ENCODE data around the gene PTRHD1. TPM values are rescaled to one million over a fixed set of nuclear protein-coding genes. Genes with fewer than 3 reads are reported as not detected.

The PTRHD1 gene
- total RNA-seq, 4 donors from 2014 or later, result 17.3 to 45.0 (median 37.3) TPM

DNA sequence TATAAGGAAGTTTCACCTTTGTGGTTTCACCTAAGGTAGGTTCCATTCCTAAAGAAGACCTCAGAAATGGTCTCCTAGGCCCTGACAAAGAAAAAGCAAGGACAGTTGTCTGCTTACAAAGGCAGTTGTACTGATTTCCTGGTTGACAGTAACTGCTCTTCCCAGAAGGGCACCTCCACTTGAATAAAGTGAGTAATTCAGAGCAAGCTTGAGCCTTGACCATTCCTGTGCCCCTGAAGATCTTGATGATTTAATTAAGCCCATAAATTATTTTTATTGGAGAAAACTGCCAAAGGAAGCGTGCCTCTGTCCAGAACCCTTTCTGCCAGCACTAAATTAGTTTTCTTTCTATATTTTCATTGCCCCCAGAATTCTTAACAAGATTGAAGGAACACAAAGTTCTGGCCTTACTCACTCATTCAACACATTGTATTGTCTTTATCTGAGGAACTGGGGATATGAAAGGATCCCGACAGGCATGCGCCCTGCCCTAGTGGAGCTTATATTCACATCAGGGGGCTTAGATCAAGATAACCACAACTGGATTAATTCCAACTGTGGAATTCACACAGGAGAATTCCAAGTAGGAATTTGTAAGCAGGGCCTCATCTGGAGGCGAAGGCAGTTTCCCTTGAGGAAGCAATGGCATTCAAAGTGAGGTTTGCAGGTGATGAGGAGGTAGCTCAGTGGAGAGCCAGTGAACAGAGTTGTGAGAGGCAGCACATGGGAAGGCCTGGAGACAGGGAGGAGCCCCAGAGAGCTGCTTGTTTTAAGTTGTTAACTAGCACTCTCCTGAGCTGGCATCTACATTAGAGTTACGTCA lies 21.2 kb downstream of the PTRHD1 start:
- DNase-seq (no peak), ATAC-seq (no peak)
- Histone ChIP-seq H3K27me3 (no peaks in the 10 kb centered on the region), H3K27ac (no peak overlapping the region), H3K36me3 (peaks cover 0 to 26% of the 10 kb centered on the region in 2 donors), H3K4me1 (no peaks in the 10 kb centered on the region), H3K4me3 (no peak overlapping the region), H3K9me3 (no peaks in the 10 kb centered on the region)
- in situ Hi-C loops (cut with MboI; ENCODE audit: low sequenced_read_pairs in 4 of 4), result no loop called here
- intact Hi-C loops (cut with DNase I; ENCODE audit: low total_unique reads), result no loop called here
- TF ChIP-seq POLR2A (IDR thresholded peaks at IDR 0.05), result no peak
- TF ChIP-seq, protein P1, sequence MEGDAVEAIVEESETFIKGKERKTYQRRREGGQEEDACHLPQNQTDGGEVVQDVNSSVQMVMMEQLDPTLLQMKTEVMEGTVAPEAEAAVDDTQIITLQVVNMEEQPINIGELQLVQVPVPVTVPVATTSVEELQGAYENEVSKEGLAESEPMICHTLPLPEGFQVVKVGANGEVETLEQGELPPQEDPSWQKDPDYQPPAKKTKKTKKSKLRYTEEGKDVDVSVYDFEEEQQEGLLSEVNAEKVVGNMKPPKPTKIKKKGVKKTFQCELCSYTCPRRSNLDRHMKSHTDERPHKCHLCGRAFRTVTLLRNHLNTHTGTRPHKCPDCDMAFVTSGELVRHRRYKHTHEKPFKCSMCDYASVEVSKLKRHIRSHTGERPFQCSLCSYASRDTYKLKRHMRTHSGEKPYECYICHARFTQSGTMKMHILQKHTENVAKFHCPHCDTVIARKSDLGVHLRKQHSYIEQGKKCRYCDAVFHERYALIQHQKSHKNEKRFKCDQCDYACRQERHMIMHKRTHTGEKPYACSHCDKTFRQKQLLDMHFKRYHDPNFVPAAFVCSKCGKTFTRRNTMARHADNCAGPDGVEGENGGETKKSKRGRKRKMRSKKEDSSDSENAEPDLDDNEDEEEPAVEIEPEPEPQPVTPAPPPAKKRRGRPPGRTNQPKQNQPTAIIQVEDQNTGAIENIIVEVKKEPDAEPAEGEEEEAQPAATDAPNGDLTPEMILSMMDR (IDR thresholded peaks at IDR 0.05 in 4 of 5, conservative IDR thresholded peaks at IDR 0.05 in 1 of 5), result no peak

DNA sequence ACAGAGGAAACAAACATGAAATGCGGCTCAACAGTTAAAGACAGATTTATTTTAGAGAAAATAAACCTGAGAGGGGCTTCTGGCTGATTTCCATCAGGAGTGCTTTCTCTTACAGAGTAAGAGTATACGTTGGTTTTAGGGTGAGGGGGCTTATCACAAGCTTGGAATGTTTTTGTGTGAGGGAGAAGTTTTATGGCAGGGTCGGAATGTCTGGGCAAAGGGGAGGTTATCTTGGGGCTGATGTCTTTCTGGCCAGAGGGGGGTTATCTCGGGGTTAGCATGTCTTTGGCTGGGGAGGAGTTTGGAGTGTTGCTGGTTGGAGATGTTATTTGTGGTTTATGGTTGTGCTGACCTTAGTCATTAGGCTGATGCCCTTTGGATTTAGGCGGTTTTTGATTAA lies 22.1 kb downstream of the PTRHD1 start:
- peaks cover 0 to 26% of the 10 kb centered on the region in 2 donors for H3K36me3 ChIP-seq
- TF ChIP-seq, protein P1 (IDR thresholded peaks at IDR 0.05 in 4 of 5, conservative IDR thresholded peaks at IDR 0.05 in 1 of 5), result no peak
- TF ChIP-seq POLR2A (IDR thresholded peaks at IDR 0.05), result no peak
- no peaks in the 10 kb centered on the region for H3K9me3 ChIP-seq
- H3K27ac ChIP-seq, result no peak overlapping the region
- intact Hi-C loops (cut with DNase I; ENCODE audit: low total_unique reads) (no loop called here), in situ Hi-C loops (cut with MboI; ENCODE audit: low sequenced_read_pairs in 4 of 4) (no loop called here)
- no peak for ATAC-seq
- H3K4me1 ChIP-seq, result no peaks in the 10 kb centered on the region
- no peaks in the 10 kb centered on the region for H3K27me3 ChIP-seq
- H3K4me3 ChIP-seq, result no peak overlapping the region
- no peak for DNase-seq

DNA sequence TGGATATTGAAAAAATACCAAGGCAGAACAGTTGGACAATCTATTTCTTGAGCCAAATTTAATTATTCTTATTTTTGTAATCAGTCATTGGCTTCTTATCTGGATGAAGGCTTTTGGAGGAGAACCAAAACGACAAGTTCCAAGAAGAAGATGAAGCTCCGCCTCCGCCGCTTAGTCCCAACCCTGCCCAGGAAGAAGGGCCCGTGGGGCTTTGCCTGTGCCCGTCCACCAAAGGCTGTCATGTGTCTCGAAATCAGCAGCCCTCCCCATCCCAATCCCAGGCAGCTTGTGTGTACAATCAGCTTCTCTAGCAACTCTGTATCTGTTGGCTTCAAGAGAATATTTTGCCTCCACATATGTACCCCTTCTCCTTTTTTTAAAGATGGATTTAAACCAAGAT lies 24.6 kb downstream of the PTRHD1 start:
- H3K36me3 ChIP-seq, result peaks cover 3 to 40% of the 10 kb centered on the region in 2 donors
- in situ Hi-C loops (cut with MboI; ENCODE audit: low sequenced_read_pairs in 4 of 4) (no loop called here), intact Hi-C loops (cut with DNase I; ENCODE audit: low total_unique reads) (no loop called here)
- no peak overlapping the region for H3K4me3 ChIP-seq
- H3K4me1 ChIP-seq, result no peaks in the 10 kb centered on the region
- DNase-seq, result peak in 1 of 2 donors; percentile 12
- ATAC-seq, result no peak
- H3K27me3 ChIP-seq, result no peaks in the 10 kb centered on the region
- no peaks in the 10 kb centered on the region for H3K9me3 ChIP-seq
- no peak overlapping the region for H3K27ac ChIP-seq
- TF ChIP-seq POLR2A (IDR thresholded peaks at IDR 0.05), result no peak
- TF ChIP-seq, protein P1 (IDR thresholded peaks at IDR 0.05 in 4 of 5, conservative IDR thresholded peaks at IDR 0.05 in 1 of 5), result no peak

DNA sequence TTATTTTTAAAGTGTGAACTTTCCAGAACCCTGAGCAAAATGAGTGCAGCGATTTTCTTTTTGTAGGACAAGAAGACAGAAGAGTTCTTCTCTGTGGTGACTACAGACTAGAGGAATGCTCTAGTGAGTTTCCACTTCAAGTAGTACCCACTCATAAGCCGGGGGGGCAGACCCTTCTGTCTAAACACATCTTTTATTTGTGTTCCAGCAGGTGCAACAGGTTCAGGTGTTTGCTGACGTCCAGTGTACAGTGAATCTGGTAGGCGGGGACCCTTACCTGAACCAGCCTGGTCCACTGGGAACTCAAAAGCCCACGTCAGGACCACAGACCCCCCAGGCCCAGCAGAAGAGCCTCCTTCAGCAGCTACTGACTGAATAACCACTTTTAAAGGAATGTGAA lies 25.2 kb downstream of the PTRHD1 start:
- H3K4me3 ChIP-seq, result no peak overlapping the region
- H3K36me3 ChIP-seq, result peaks cover 3 to 42% of the 10 kb centered on the region in 2 donors
- no peak overlapping the region for H3K27ac ChIP-seq
- H3K27me3 ChIP-seq, result no peaks in the 10 kb centered on the region
- intact Hi-C loops (cut with DNase I; ENCODE audit: low total_unique reads), result no loop called here
- no peaks in the 10 kb centered on the region for H3K9me3 ChIP-seq
- ATAC-seq (no peak), DNase-seq (no peak)
- in situ Hi-C loops (cut with MboI; ENCODE audit: low sequenced_read_pairs in 4 of 4), result no loop called here
- TF ChIP-seq POLR2A (IDR thresholded peaks at IDR 0.05), result no peak
- TF ChIP-seq, protein P1 (IDR thresholded peaks at IDR 0.05 in 4 of 5, conservative IDR thresholded peaks at IDR 0.05 in 1 of 5), result no peak
- H3K4me1 ChIP-seq, result no peaks in the 10 kb centered on the region
